Osteoblast (primary cell): ENCODE data around the gene TTC3. TPM values are rescaled to one million over a fixed set of nuclear protein-coding genes. Genes with fewer than 3 reads are reported as not detected.

Source experiments
- DNase-seq: peaks from one replicate; pipeline ENCODE4 v3.0.0; 2011; ENCODE audit warnings: low spot score, mixed read lengths; ENCODE audit not compliant: insufficient read length; ENCODE audit errors: missing footprints
- H2AFZ ChIP-seq: 2 replicates; pipeline ENCODE4 v1.6.0; 2011; ENCODE audit warnings: mild to moderate bottlenecking, low read length
- H3K27ac ChIP-seq: 2 replicates; pipeline ENCODE4 v1.5.1; 2011; ENCODE audit warnings: mild to moderate bottlenecking, low read depth, low read length, moderate library complexity
- H3K27me3 ChIP-seq: 2 replicates; pipeline ENCODE4 v1.6.0; 2012; ENCODE audit warnings: mild to moderate bottlenecking, control low read depth, inconsistent platforms, low read length, moderate library complexity; ENCODE audit not compliant: insufficient read depth
- H3K36me3 ChIP-seq: 2 replicates; pipeline ENCODE4 v1.5.1; 2011; ENCODE audit warnings: mild to moderate bottlenecking, low read length, control low read depth, moderate library complexity; ENCODE audit not compliant: insufficient read depth
- H3K4me1 ChIP-seq: 2 replicates; pipeline ENCODE4 v1.5.1; 2011; ENCODE audit warnings: mild to moderate bottlenecking, low read length, control low read depth, moderate library complexity; ENCODE audit not compliant: insufficient read depth
- H3K4me2 ChIP-seq: 2 replicates; pipeline ENCODE4 v1.6.0; 2011; ENCODE audit warnings: mild to moderate bottlenecking, low read length; ENCODE audit not compliant: insufficient read depth
- H3K4me3 ChIP-seq: fragments of 200-600 bp; sonication (generic); 3 replicates; pipeline ENCODE4 v1.5.1; 2012; ENCODE audit warnings: mild to moderate bottlenecking, low read length, inconsistent platforms; ENCODE audit not compliant: insufficient read depth
- H3K79me2 ChIP-seq: 2 replicates; pipeline ENCODE4 v1.6.0; 2012; ENCODE audit warnings: mild to moderate bottlenecking, low read length, control low read depth, inconsistent platforms; ENCODE audit not compliant: insufficient read depth
- H3K9me3 ChIP-seq: 2 replicates; pipeline ENCODE4 v1.5.1; 2011; ENCODE audit warnings: low read depth, low read length, control low read depth
- H4K20me1 ChIP-seq: 2 replicates; pipeline ENCODE4 v1.6.0; 2012; ENCODE audit warnings: mild to moderate bottlenecking, low read length, control low read depth; ENCODE audit not compliant: insufficient read depth
- CTCF ChIP-seq: IDR thresholded peaks from 2 replicates; pipeline ENCODE4 v1.5.1; 2011; ENCODE audit warnings: mild to moderate bottlenecking, low read depth, low read length, moderate library complexity; ENCODE audit errors: extremely low read depth
- total RNA-seq: library from RNA; depleted of rRNA; stranded (reverse); fragments of >200 nt; gene quantifications from 2 replicates; pipeline ENCODE4 v1.2.3, GENCODE V29; 2012

The TTC3 gene
- total RNA-seq, 1 donor, result 364 TPM

GRCh38 chr21:37192019-37192418, 119.0 kb downstream of the TTC3 start:
- Histone ChIP-seq H3K36me3 (peaks cover 82% of the 10 kb centered on the region), H3K9me3 (no peaks in the 10 kb centered on the region), H3K27ac (no peak overlapping the region), H3K4me1 (peaks cover 8% of the 10 kb centered on the region), H3K4me2 (no peak overlapping the region), H3K4me3 (no peak overlapping the region), H4K20me1 (peaks cover 21% of the 10 kb centered on the region), H3K79me2 (peaks cover 2% of the 10 kb centered on the region), H3K27me3 (no peaks in the 10 kb centered on the region), H2AFZ (no peak overlapping the region)
- DNase-seq, result no peak
- TF ChIP-seq CTCF, result no peak

DNA sequence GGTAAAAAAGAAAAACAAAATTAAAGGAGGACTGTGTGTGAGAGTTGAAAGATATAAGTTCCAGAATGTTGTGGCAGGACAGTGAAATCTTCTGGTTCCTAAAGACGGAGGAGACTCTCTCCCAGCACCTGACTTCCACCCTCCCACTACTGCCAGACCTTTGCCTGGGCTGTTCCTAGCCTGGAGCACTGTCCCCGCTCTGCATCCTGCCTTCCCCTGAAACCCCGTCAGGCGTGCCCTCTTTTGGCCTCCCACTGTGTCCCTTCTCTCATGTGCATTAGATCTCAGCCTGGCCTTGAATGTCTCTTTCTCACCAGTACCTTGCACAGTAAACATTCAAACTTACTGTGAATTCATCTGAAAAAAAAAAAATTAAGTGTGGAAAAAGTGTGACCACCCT, 120.0 kb downstream of the TTC3 start:
- Histone ChIP-seq H3K4me3 (no peak overlapping the region), H3K27me3 (no peaks in the 10 kb centered on the region), H4K20me1 (peaks cover 19% of the 10 kb centered on the region), H2AFZ (no peak overlapping the region), H3K36me3 (peaks cover 81% of the 10 kb centered on the region), H3K79me2 (peaks cover 2% of the 10 kb centered on the region), H3K27ac (peak overlapping the region; percentile 23), H3K4me2 (no peak overlapping the region), H3K9me3 (no peaks in the 10 kb centered on the region), H3K4me1 (peaks cover 8% of the 10 kb centered on the region)
- DNase-seq, result no peak
- TF ChIP-seq CTCF, result no peak

DNA sequence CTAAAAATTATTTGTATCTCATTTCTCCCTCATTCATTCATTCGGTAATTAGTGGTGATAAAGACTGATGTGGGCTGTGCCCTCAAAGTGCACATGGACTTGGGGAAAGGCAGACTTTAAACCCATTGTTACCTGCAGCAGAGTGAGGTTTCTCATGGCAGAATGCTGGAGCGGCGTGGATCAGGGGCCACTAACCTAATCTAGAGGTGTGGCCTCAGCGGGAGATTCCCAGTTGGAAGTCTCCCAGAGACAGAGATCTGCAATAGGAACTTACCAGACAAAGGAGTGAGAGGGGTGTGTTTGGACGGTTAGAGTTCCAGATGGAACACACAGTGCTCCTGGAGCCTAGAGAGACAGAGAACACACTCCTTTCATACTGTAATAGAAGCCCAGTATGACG, 120.6 kb downstream of the TTC3 start:
- DNase-seq, result no peak
- no peak overlapping the region for H3K27ac ChIP-seq
- no peak overlapping the region for H3K4me2 ChIP-seq
- peaks cover 82% of the 10 kb centered on the region for H3K36me3 ChIP-seq
- no peak overlapping the region for H3K4me3 ChIP-seq
- H3K4me1 ChIP-seq, result peaks cover 10% of the 10 kb centered on the region
- H4K20me1 ChIP-seq, result peaks cover 19% of the 10 kb centered on the region
- no peak for TF ChIP-seq CTCF
- H3K79me2 ChIP-seq, result peaks cover 2% of the 10 kb centered on the region
- H3K9me3 ChIP-seq, result no peaks in the 10 kb centered on the region
- no peak overlapping the region for H2AFZ ChIP-seq
- H3K27me3 ChIP-seq, result no peaks in the 10 kb centered on the region

DNA sequence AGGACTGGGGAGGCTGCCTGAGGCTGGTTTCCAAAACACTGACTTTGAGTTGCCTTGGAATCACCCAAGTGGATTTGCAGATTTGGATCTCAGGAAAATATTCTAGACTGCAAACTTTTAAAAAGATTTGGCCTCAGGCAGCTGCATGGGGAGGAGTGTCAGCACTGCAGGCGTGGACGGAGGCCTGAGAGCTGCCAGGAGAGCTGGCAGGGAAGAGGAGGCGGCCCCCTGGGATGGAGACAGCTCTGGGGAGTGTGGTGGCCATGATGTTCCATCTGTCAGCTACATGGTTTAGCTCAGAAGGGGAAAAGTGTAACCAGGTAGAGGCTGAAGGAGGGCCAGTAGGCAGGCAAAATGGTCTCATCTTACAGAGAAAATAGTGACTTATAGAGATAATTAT, 122.0 kb downstream of the TTC3 start:
- TF ChIP-seq CTCF, result no peak
- Histone ChIP-seq H3K4me2 (no peak overlapping the region), H4K20me1 (peaks cover 25% of the 10 kb centered on the region), H3K9me3 (no peaks in the 10 kb centered on the region), H3K79me2 (peaks cover 2% of the 10 kb centered on the region), H2AFZ (no peak overlapping the region), H3K27me3 (no peaks in the 10 kb centered on the region), H3K4me1 (peaks cover 20% of the 10 kb centered on the region), H3K36me3 (peaks cover 86% of the 10 kb centered on the region), H3K4me3 (no peak overlapping the region), H3K27ac (no peak overlapping the region)
- DNase-seq, result no peak
